HG03175 (cell line): ENCODE results near the gene NDUFAF5.
A peak's percentile ranks its signal among the peaks of the same experiment; 100 is the strongest.
"Not testable (repeated sequence)": the region's sequence is repeated elsewhere in the genome, so short reads cannot be mapped to it uniquely, and the experiment has no call there.

Source experiments
- ATAC-seq: cut with Tn5 transposase; IDR thresholded peaks from one replicate; pipeline ENCODE4 v1.9.1; 2021; ENCODE audit warnings: mild to moderate bottlenecking, moderate library complexity; ENCODE audit not compliant: unreplicated experiment

NDUFAF5 gene, protein sequence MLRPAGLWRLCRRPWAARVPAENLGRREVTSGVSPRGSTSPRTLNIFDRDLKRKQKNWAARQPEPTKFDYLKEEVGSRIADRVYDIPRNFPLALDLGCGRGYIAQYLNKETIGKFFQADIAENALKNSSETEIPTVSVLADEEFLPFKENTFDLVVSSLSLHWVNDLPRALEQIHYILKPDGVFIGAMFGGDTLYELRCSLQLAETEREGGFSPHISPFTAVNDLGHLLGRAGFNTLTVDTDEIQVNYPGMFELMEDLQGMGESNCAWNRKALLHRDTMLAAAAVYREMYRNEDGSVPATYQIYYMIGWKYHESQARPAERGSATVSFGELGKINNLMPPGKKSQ

DNA sequence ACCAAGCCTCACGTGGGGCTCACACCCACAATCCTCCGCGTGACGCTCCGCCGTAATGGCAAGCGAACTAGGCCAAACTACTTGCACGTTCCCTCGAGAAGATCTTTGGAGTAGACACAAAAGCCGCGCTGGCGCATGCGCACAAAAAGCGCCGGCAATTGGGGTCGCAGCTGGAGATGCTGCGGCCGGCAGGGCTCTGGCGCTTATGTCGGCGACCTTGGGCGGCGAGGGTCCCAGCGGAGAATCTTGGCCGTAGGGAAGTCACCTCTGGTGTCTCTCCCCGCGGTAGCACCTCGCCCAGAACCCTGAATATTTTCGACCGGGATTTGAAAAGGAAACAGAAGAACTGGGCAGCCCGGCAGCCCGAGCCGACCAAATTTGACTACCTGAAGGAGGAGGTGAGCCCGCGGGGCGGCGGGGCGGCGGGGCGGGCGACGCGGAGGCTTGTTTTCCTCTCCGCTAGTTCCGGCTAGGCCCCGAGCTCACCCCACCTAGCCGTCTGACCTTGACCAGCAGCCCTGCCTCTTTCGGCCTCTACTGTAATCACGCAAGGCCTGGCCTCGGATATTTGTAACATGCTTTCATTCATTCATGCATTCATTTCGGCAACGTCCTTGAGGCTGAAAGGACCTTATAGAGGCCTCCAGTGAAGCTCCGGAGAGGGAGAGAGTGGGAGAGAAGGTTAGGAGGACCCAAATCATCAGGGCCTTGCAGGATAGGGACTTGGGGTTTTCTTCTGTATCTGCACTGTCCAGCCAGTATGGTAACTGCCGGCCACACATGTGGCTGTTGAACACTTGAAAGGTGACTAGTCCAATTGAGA lies at the start of gene NDUFAF5, which contains the start of gene ESF1:
TSS of gene NDUFAF5 (plus strand) at position 136 of the 823 bp plus-strand sequence. CDS start at position 177, 41 bp downstream.
TSS of gene ESF1 (minus strand) at position 27 of the 823 bp plus-strand sequence. CDS start 1,779 bp downstream, outside the sequence.
- peak; percentile 94 for ATAC-seq

DNA sequence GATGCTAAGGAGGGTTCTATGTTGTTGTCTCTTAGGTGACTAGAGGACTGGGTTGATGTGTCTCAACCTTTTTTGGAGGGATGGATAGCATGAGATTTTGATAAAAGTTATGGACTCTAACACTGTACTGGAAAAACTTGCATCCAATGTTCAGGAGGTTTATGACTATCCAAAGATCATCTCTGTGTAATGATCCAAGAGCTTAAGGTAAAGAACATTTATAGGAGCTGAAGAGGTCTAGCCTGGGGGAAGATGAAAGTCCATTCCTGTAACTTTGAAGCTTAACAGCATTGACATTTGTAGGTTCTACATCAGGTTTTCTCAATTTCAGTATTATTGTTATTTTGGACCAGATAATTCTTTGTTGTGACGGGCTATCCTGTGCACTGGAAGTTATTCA lies 49.0 kb upstream of the NDUFAF5 start:
- no peak for ATAC-seq

DNA sequence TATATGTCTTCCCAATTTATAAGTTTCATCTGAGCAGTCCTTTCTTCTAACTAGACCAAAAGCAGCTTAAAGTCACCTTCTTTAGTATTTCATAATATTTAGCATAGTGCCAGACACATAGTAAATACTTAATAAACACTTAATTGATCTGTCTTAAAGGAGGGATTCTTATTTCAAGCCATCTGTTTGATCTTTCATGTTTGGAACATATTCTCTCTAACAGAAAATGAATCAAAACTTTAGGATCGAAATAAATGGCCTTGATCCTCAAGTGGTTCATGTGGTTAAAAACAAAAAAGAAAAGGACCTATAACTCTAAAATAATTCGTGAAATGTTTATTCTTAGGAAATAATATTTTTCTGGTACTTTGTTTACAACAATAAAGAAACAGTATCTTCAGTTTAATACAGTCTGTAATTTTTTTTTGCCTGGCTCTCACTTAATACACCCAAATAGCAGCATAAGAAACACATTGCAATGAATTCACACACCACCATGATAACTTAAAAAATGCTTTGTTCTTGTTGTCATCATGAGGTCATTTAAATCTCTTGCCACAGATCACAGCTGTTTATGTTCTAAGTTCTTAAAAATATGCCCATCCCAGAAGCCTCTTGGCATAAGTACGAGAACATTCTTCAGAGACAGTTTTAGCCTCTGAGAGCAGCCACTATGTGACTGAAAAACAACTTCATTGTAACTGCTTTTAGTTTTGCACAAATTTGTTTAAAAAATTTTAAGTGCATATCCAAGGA lies 48.2 kb upstream of the NDUFAF5 start:
- ATAC-seq: no peak

GRCh38 chr20:13738187-13738586 lies 46.6 kb upstream of the NDUFAF5 start:
- ATAC-seq: not testable (repeated sequence)

DNA sequence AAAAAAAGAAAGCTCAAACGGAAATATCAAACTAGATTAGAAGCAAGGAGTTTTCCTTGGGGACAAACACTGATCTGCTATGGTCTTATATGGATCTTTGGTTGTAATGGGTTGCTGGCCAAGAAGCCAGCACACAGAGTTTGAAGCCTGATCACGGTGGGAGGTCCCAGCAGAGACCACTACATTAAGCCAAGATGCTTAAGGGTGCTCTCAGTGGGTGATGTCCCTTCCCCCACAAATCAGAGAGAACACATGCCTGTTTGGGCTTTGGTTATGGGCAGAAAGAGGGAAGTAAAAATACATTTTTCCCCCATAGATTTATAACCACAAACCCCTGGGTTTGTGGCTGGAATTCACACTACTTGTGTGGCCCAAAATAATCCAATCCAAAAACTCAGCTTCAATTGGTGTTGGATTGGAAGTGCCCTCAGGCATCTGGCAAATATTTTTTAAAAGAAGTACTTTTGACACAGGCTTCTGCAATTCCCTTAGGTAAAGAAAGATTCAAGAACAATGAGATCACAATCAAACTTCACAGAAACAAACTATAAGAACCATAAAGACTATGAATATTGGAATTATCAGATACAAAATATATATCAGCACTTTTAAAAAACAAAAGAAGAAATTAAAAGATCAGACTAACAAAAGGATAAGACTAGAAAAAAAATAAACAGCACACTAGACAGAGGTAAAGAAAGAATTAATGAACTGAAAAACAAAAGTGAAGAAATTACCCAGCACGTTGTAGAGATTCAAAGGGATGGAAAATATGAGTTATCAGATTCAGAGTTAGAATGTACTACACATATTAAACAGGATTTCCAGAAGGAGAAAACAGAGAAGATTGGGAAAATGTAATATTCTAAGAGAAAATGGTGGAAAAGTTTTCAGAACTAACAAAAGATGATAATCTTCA lies 44.8 kb upstream of the NDUFAF5 start:
- no peak for ATAC-seq

- no peak for ATAC-seq
These were observed 42.9 kb upstream of the NDUFAF5 start for GRCh38 chr20:13741879-13742278.

GRCh38 chr20:13744352-13744751 lies 40.5 kb upstream of the NDUFAF5 start:
- ATAC-seq: no peak

DNA sequence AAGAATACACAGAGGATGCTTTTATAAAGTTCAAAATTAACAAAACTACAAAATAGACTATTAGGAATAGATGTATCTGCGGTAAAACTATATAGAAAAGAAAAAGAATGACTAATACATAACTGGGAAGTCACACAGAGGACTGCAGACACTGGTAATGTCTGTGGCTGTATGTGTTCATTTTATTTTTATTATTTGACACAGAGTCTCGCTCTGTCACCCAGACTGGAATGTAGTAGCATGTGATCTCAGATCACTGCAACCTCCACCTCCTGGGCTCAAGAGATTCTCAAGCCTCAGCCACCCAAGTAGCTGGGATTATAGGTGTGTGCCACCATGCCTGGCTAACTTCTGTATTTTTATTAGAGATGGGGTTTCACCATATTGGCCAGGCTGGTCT lies 39.0 kb upstream of the NDUFAF5 start:
- no peak for ATAC-seq

DNA sequence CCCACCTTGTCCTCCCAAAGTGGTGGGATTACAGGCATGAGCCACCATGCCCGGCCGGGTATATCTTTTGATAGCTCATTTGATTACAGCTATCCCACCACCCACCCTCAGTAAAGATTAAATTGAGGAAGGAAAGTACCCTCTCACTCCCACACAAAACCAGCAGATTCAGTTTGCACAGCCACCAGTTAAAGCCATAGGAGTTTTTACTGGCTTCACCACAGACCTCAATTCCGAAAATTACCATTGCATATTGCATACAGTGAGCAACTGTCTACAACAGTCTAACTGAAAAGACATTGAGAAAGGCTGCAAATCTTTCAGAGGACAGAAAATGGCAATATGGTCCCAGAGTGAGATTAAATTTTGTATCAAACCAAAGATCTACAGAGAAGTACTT lies 35.0 kb upstream of the NDUFAF5 start:
- ATAC-seq: no peak

DNA sequence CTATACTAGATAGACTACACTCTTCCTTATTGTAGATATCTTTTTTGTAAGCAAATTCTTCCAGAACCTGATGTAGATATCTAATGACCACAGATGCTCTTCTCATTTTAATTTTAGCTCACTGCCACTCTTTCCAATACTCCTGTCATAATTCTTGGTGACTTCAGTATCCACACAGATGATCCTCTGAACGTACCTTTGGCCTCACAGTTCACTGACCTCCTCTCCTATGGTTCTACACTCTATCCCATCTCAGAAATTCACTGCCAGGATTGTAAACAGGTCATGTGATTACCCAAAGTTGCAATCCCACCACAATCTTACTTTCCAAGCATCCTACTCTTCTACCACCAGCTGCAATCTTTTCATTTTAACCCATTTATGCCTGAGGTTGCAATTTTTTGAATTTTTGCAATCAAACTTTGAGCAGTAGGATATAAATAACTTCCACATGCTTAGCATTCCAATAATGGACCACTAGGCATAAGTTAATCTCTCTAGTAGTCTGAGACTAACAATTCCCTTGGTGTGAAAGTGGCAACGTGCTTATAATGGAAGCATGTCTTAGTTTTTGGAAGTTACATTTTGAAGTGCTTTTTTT lies 31.3 kb upstream of the NDUFAF5 start:
- ATAC-seq: no peak

DNA sequence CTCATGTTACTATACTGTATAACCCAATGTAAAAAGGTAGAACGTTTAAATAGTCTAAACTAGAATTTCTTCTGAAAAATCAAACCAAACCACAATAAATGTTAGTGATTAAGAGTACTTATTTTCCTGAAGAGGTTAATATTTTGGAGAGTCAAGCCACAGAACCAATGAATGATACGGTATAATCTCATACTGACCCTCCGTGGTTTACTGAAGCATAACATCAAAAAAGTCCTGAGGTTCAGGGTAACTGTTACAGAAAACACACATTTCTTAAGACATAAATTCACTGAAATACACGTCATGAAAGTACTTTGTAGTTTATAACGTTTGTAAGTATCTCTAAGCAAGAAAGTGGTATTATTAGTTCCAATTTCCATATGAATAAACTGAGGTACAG lies 29.0 kb upstream of the NDUFAF5 start:
- no peak for ATAC-seq

DNA sequence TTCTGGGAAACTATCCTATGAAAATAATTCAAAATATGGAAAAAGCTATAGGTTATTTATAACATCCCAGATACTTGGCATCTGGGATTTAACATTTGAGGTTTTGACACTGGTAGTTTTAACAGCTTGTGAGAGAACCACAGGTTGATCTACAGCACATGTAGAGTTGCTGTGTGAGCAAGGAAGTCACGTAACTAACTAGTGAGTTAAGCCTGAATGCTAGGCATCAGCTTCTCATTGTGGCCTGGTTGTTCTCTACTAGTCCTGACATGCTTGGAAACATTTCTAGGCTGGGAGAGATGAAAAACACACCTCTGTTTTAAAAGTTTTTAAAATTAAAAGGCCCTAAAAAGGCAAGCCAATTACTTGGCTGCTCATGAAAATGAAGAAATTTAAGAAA lies 28.3 kb upstream of the NDUFAF5 start:
- no peak for ATAC-seq

DNA sequence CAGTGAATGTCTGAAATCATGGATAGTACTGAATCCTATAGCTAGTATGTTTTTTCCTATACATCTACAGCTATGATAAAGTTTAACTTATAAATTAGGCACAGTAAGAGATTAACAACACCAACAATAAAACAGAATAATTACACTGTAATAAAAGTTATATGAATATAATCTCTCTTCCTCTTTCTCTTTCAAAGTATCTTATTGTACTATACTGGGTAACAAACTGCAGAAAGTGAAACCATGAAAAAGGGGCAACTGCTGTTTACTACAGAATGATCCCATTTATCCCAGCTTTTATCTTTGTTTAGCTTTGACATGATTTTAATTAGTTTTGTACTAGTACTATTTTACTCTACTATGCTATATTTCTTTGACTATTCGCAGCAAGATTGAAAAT lies 25.9 kb upstream of the NDUFAF5 start:
- no peak for ATAC-seq

DNA sequence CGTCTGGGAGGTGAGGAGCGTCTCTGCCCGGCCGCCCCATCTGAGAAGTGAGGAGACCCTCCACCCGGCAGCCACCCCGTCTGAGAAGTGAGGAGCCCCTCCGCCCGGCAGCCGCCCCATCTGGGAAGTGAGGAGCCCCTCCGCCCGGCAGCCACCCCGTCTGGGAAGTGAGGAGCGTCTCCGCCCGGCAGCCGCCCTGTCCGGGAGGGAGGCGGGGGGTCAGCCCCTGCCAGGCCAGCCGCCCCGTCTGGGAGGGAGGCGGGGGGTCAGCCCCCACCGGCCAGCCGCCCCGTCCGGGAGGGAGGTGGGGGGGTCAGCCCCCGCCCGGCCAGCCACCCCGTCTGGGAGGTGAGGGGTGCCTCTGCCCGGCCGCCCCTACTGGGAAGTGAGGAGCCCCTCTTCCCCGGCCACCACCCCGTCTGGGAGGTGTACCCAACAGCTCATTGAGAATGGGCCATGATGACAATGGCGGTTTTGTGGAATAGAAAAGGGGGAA lies 24.3 kb upstream of the NDUFAF5 start:
- ATAC-seq: not testable (repeated sequence)

- ATAC-seq: no peak
These were observed 19.5 kb upstream of the NDUFAF5 start for GRCh38 chr20:13765299-13765698.

- no peak for ATAC-seq
These were observed 18.9 kb upstream of the NDUFAF5 start for GRCh38 chr20:13765868-13766416.

DNA sequence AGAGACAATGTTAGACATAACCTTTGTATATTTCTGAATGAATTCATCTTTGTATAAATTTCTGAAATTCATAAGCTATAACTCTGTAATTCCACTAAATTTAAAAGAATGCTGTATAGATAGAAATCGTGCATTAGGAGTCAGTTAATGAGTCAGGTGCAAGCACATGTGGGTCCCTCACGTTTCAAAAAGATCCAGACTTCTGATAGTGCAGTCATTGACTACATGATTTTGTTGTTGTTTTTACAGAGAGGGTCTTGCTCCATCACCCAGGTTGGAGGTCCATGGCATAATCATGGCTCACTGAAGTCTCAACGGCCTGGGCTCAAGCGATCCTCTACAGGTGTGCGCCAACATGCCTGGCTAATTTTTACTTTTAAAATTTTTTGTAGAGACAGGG lies 14.7 kb upstream of the NDUFAF5 start:
- ATAC-seq: no peak

GRCh38 chr20:13771853-13772453 lies 12.9 kb upstream of the NDUFAF5 start:
- ATAC-seq: peak; percentile 55

DNA sequence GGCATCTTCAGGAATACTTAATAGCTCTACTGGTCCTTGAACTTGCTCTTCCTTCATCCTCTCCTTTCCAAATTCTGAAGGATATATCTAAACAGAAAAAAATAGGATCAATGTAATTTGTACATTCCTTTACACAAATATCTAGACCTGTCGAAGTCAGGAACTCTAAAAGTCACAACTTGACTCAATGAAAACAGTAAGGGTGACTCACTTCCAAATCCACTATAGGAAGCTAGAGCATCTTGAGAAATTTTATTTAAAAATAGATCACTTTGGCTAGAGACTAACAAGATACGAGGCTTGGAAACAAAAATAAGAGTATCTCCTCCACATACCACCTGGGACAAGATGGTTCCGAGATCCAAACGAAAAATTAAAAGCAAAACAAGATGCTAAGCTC lies 12.3 kb upstream of the NDUFAF5 start:
- ATAC-seq: no peak
